Lower leg skin (tissue), 3 donors: ENCODE results near the gene TPM4.
"Not testable (repeated sequence)": the region's sequence is repeated elsewhere in the genome, so short reads cannot be mapped to it uniquely, and the experiment has no call there.

Experiments
- POLR2A ChIP-seq, 2 donors: fragments of 450-650 bp; IDR thresholded peaks; one replicate each; pipeline ENCODE4 v1.6.1; 2016 to 2017; ENCODE audit warnings: antibody characterized with exemption in 2 of 2, mild to moderate bottlenecking in 1 of 2, moderate library complexity in 1 of 2
- TF ChIP-seq, protein P1 (sequence below), 3 donors: fragments of 450-650 bp; IDR thresholded peaks; one replicate each; pipeline ENCODE4 v1.5.1; 2016; ENCODE audit warnings: antibody characterized with exemption in 3 of 3, mild to moderate bottlenecking in 3 of 3, moderate library complexity in 2 of 3

DNA sequence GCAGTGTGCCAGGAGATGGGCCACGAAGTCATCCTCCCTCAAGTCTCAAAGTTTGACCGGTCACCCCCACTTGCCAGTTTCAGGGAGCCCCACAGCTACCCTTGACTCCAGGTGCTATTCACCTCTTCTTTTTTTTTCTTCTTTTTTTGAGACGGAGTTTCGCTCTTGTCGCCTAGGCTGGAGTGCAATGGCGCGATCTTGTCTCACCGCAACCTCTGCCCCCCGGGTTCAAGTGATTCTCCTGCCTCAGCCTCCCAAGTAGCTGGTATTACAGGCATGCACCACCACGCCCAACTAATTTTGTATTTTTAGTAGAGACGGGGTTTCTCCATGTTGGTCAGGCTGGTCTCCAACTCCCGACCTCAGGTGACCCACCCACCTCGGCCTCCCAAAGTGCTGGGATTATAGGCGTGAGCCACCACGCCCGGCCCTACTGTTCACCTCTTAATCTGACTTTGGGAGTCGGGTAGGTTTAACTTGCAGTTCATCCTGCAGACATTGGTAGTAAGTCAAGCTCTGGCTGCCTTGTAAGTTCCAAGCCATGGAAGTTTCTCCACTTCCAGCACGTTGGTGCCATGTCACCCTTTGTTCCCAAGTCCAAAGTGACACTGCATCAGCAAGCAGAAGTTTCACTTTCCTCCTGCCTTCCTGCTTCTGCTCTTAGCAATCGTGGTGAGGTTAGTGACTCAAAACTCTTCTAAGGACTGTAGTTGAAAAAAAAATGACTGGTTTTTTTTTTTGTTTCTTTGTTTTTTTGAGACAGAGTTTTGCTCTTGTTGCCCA, 43.0 kb downstream of the TPM4 start:
- TF ChIP-seq, protein P1, sequence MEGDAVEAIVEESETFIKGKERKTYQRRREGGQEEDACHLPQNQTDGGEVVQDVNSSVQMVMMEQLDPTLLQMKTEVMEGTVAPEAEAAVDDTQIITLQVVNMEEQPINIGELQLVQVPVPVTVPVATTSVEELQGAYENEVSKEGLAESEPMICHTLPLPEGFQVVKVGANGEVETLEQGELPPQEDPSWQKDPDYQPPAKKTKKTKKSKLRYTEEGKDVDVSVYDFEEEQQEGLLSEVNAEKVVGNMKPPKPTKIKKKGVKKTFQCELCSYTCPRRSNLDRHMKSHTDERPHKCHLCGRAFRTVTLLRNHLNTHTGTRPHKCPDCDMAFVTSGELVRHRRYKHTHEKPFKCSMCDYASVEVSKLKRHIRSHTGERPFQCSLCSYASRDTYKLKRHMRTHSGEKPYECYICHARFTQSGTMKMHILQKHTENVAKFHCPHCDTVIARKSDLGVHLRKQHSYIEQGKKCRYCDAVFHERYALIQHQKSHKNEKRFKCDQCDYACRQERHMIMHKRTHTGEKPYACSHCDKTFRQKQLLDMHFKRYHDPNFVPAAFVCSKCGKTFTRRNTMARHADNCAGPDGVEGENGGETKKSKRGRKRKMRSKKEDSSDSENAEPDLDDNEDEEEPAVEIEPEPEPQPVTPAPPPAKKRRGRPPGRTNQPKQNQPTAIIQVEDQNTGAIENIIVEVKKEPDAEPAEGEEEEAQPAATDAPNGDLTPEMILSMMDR (IDR thresholded peaks at IDR 0.05) = not testable (repeated sequence)
- TF ChIP-seq POLR2A (IDR thresholded peaks at IDR 0.05) = not testable (repeated sequence)
